ENCODE results near the gene CFAP141. TPM values are rescaled to one million over a fixed set of nuclear protein-coding genes. Genes with fewer than 3 reads are reported as not detected.
A peak's percentile ranks its signal among the peaks of the same experiment; 100 is the strongest.

The CFAP141 gene
- total RNA-seq, 1 donor from 2014 or later, result not detected

DNA sequence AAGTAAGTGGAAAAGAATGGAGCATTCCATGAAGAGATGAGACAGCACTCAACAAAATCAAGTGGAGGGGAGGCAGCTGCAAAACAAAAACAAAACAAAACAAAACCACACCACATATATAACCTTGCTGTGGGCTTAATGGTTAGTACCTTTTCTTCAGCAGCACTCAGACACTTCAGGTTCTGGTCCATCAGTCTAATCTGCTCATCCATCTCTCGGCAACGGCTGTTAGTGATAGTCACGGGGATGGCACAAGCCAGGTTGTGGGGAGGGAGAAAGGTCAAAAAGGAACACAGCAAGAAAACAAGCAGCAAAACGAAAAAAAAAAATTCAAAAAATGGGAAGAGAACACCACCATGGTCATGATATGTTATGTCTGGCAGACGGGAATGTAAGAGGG is 34.3 kb downstream of the CFAP141 start:
- no peak for DNase-seq (ENCODE audit: low read depth, low spot score)

DNA sequence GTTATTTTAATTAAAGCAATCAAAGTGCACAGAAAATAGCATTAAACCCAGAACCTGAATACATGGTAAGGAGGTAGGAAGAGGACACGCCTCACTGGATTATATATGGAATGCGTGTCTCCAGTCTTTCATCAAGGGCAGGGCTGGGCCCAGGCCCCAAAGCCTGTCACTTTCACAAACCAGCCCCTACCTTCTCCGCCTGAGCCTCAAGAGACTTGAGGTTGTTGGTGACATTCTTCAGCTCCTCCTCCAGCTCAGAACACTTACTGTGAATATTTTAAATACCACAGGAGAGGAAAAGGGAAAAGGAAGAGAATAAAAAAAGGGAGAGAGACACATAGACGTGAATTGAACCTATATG is 34.9 kb downstream of the CFAP141 start:
- DNase-seq (ENCODE audit: low read depth, low spot score), result no peak

DNA sequence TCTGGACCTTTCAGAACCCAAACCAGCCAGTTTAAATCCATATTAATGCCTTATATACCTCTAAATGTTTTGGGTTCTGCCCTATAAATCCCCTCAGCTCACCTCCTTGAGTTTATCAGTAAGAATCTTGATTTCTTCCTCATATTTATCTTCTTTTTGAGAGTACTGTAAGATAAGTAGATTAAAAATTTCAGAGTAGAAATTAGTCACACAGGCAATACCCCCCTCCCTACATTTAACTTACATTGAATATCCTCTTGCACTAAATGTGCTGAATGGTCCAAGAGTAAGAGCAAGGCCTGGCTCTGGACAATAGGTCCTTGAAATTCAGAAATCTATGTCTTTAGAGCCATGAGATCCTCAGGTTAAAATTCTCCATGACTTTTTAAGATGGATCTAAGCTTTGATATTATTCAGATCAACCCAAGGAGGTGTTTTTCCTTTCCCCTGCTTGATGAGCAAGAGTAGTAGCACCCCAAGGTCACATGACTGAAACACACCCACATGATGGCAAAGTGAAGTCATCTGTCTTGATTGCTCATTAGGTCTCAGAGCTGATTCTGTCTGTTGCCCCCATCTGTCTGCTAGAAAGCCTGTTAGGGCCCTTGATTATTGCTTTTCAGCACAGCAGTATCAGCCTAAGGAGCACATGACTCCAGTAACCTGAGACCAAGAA is 35.4 kb downstream of the CFAP141 start:
- DNase-seq (ENCODE audit: low read depth, low spot score), result no peak

DNA sequence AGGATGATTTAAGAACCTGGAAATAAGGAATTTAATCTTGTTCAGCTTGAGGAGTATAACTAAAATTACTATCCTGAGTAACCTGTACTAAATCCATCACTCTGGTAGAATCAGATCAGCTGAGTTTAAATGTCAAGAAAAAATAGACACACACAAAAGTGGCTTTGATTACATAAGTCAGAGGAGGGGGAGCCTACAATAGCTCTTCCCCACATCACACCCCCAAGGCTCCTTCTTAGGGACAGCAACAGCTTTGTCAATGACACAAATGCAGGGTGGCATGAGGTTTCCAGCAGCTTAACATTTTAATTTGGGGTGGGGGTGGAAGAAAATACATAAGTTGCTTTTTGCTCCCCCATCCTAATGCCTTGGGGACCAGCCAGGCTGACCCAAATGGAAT is 38.7 kb downstream of the CFAP141 start:
- DNase-seq (ENCODE audit: low read depth, low spot score), result no peak

DNA sequence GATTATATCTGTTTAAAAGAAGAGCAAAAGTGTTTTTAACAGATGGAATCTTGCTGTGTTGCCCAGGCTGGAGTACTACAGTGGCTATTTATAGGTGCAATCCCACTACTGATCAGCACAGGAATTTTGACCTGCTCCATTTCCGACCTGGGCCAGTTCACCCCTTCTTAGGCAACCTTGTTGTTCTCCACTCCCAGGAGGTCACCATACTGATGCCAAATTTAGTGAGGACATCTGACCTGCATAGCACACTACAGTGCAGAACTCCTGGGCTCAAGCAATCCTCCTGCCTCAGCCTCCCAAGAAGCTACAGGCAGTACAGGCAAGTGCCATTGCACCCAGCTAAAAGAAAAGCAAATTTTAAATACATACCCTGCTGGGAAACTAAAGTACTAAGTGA is 39.9 kb downstream of the CFAP141 start:
- DNase-seq (ENCODE audit: low read depth, low spot score), result no peak

DNA sequence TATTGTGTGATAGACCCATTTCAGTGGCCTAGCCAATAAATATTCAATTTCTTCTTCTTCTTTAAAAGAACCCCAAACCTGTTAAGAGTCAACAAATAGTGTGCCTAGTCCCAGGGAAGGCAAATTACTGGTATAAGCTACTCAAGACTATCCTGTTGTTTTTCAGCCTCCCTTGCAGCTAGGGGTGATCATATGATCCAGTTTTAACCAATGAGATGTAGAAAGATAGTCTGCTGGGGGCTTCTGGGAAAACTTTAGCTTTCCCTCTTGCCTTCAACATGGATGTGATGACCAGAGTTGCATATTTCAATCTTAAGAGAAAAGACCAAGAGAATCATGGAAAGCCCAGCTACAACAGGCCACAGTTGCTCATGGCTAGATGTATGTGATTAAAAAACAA is 46.6 kb downstream of the CFAP141 start:
- DNase-seq (ENCODE audit: low read depth, low spot score), result no peak

DNA sequence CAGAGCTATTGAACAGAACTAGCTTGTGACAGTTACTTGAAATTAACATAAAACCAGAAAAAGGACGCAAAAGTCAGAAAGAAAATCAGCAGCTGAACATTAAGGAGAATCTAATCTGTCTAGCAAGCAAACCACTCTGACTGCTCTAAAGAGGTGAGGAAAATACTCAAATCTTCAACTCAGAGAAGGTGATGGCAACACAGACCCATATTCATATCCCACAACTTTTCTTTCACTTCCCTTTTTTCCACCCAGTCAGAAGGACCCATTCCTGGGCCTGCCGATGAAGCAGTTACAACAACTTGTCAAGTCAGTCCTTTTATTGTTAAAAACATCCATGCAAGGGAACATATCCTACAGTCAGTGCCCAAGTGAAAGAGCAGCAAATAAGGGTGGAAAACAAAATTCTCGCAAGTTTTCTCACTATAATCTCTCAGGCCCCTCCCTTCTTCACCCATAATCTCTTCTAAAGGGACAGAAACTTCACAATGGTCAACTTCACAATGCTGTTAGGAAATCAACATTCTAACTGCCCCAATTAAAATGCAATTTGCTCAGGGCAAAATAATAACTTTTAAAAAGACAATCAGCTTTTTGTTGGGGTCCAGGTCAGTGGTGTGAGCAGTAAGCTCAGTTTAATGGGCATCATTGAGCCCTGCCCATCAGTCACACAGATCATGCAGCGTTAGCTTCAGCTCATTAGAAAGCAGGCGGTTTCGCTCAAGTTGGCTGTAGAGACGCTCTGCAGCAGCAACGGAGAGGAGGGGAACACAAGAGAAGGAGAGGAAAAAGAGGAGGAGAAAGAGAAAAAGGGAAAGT is 47.6 kb downstream of the CFAP141 start:
- DNase-seq (ENCODE audit: low read depth, low spot score), result no peak

DNA sequence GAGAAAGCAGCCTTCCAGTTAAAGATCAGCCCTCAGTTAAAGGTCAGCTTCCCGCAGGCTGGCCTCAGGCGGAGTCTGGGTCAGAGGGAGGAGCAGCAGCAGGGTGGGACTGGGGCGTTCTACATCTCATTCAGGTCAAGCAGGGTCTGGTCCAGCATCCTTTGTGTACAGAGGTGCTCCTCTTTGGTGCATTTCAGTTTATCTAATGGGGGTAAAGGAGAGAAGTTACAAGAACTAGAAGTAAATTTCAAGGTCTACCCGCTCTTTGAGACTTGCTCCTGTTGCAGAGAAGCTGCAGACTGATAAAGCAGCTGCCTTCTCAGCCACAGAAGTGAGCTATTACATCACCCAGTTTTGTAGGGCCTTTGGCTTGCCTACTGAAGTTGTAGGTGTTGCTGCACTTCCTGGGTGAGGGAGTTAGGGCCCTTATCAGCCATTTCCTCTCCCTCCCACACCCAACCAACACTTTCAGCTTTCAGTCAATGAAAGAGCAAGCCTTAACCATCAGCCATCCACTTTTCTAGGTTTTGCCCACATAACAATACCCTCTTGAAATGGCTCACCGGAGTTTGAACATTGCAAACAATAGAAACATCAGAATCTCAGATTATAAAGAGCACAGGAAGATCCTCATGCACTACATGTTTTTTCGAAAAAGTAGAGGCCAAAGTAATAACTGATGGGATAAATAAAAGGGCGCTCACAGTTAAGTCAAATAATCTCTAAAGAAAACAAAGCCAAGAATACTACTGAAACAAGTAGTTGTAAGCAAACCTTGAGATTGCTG is 48.4 kb downstream of the CFAP141 start:
- DNase-seq (ENCODE audit: low read depth, low spot score), result no peak

DNA sequence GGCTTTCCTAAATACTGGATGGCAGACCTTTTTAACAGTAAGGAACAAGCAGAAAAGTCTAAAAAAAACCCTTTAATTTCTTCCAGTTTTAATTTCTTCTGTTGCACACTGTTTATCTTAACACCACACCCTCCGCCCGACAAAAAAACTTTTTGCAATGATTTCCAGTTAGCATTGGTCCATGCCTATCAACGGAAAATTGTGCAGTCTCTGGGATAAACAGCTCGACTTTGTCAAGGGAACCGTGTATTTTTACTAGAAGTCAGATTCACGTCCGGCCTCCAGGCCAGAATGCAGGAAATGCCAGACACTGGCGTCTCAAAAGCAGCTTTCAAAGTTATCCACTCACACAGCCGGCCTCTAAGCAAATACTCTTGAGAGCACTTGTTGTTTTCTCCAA is 50.9 kb downstream of the CFAP141 start:
- DNase-seq (ENCODE audit: low read depth, low spot score), result peak; percentile 80

DNA sequence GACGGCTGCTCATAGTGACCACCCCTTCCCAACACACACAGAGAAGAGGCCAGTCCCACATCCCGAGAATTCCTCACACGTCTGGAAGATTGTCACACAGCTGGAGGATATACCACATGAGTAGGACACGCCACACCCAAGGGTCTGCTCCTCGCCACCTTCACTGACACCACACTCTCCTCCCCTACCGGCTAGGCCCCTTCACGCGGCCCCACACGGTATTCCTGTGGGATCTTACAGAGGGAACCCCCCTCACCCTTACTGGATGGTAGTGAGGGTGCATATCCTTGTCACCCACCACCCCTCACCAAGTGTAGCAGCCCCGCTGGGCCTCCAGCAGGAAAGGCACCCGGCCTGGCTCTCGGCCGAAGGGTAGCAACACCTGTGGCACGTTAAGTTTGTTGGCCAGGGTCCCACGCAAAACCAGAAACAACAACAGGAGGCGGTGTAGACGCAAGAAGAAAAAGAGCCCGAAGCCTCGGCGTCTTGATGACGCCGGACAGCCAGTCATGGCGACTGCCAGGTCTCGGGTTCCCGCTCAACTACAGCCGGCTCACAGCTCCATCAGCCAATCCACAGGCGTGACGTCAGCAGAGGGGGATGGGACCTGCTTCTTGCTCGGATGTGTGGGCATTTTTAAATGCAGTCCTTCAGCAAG is 51.5 kb downstream of the CFAP141 start, which contains the start of gene NUP210L:
TSS of gene NUP210L (minus strand) at position 540 of the 658 bp plus-strand sequence.
- DNase-seq (ENCODE audit: low read depth, low spot score), result peak; percentile 68

DNA sequence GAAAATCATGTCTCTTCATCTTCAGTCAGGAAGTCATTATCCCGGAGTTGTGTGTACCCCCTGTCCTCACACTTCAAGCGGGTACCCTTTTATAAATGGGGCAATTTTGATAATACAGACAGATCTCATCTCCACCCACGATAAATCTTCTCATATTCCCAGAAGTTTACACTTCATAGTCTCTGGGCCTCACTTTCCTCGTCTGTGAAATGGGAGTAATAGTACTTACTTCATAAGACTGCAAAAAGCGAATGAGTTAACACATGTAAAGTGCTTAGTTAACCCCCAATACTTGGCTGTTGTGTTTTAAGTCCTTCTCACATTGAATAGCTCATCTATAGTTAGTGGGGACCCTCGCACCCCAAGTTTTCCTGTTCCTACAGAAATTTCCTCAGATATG is 52.1 kb downstream of the CFAP141 start:
- DNase-seq (ENCODE audit: low read depth, low spot score), result no peak

DNA sequence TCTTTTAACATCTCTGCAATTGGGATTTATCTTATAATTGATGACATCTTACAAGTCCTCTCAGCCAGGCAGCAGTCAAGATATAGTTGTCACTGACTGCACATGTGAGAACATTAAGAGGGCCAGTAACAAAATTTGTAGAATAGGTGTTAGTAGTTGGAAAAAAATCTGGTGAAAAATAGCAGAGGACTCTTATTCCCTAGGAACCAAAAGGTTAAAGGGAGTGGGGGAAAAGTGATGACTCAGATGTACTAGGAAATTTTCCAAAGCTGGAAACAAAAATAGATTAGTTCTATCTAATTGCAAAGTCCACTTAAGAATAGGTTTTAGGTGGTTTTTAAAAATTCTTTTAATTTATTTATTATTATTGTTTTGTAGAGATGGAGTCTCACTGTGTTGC is 54.8 kb downstream of the CFAP141 start:
- no peak for DNase-seq (ENCODE audit: low read depth, low spot score)

Other genes starting within 250 kb of the CFAP141 start
- gene CRTC2, start 247.7 kb downstream of the CFAP141 start, total RNA-seq, result 2.4 and 2.8 TPM in 2 replicates
- gene SLC39A1, start 242.8 kb downstream of the CFAP141 start, total RNA-seq, result 102 and 132 TPM in 2 replicates
- 7.6 and 10.0 TPM in 2 replicates for gene CREB3L4, start 238.4 kb downstream of the CFAP141 start, total RNA-seq
- gene JTB, start 228.7 kb downstream of the CFAP141 start, total RNA-seq, result 97.2 and 145 TPM in 2 replicates
- 74.8 and 92.5 TPM in 2 replicates for gene RAB13, start 220.0 kb downstream of the CFAP141 start, total RNA-seq
- gene RPS27, start 215.6 kb downstream of the CFAP141 start, total RNA-seq, result 917 and 1,559 TPM in 2 replicates
- gene NUP210L, start 51.3 kb downstream of the CFAP141 start, total RNA-seq, result 0.07 and 0.11 TPM in 2 replicates
- 575 and 1,000 TPM in 2 replicates for gene TPM3, start 14.2 kb downstream of the CFAP141 start, total RNA-seq
- 62.6 and 73.6 TPM in 2 replicates for gene UBAP2L, start 14.6 kb upstream of the CFAP141 start, total RNA-seq
- 118 and 122 TPM in 2 replicates for gene HAX1, start 66.3 kb upstream of the CFAP141 start, total RNA-seq
- gene AQP10, start 114.8 kb upstream of the CFAP141 start, total RNA-seq, result 0.07 and 0.13 TPM in 2 replicates
- gene ATP8B2, start 119.2 kb upstream of the CFAP141 start, total RNA-seq, result 77.0 and 112 TPM in 2 replicates
- gene IL6R, start 199.0 kb upstream of the CFAP141 start, total RNA-seq, result 5.7 and 10.8 TPM in 2 replicates